GM12874 (cell line): ENCODE data around the gene UNC5B.

Source experiments
- CTCF ChIP-seq: IDR thresholded peaks from 2 replicates; pipeline ENCODE4 v1.5.1; 2011; ENCODE audit warnings: low read depth, mild to moderate bottlenecking, control low read depth, low read length, moderate library complexity; ENCODE audit not compliant: insufficient read depth

Gene UNC5B

GRCh38 chr10:71297343-71297742 lies 85.0 kb downstream of the UNC5B start:
- TF ChIP-seq CTCF = no peak

- TF ChIP-seq CTCF = no peak
Observed at GRCh38 chr10:71299071-71299785, 86.9 kb downstream of the UNC5B start.

GRCh38 chr10:71300555-71301370 lies 88.4 kb downstream of the UNC5B start:
- no peak for TF ChIP-seq CTCF

- TF ChIP-seq CTCF = no peak
Observed at GRCh38 chr10:71301371-71301916, 89.1 kb downstream of the UNC5B start.

- TF ChIP-seq CTCF = no peak
Observed at GRCh38 chr10:71302451-71302850, 90.1 kb downstream of the UNC5B start.

GRCh38 chr10:71302874-71303568 lies 90.7 kb downstream of the UNC5B start:
- TF ChIP-seq CTCF = peak; percentile 54

GRCh38 chr10:71303569-71303907 lies 91.2 kb downstream of the UNC5B start:
- no peak for TF ChIP-seq CTCF
